ENCODE measurements around the gene ELAVL1. TPM values are rescaled to one million over a fixed set of nuclear protein-coding genes. Genes with fewer than 3 reads are reported as not detected.

Gene ELAVL1
- polyA plus RNA-seq, 4 donors, result 66.7 to 94.5 (median 85.1) TPM

- no peak for DNase-seq (ENCODE audit: low read depth in 4 of 4, low spot score in 3 of 4)
These were observed 18.2 kb downstream of the ELAVL1 start for GRCh38 chr19:7987114-7987768.

DNA sequence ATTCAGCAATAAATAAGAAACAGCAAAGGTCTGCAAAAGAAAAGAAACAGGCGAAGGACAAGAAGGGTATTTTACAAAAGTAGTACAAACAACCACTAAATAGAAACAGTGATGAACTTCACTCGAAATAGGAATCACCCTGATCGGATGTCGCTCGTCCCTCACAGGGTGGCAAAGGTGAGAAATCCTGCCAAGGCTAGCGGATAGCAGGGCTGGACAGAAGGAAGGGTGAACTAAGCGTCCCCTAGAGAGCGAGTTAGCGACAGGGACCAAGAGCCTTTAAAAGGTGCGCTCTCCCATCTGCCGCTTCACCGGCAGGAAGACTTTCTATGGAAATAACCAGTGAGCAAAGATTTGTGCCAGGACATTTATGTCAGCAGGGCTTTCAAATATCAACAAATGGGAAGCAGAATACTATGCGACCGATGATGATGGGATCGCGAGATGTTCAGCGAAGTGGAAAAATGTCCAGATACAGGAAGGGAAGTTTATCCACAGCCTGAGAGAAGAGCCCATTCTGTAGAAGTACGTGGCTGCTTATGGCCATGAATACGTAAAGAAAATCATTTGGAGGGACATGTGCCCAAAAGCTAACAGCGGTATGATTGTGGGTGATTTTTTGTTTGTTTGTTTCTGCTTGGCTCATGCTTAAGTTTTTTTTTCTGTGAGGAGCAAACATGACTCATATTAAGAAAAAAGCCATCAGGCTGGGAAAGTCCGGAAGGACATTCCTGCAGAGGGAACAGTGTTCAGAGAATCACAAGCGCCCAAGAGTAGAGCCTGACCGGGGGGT is 18.9 kb downstream of the ELAVL1 start:
- no peak for DNase-seq (ENCODE audit: low read depth in 4 of 4, low spot score in 3 of 4)

- DNase-seq (ENCODE audit: low read depth in 4 of 4, low spot score in 3 of 4), result no peak
These were observed 19.9 kb downstream of the ELAVL1 start for GRCh38 chr19:7985481-7985911.

- DNase-seq (ENCODE audit: low read depth in 4 of 4, low spot score in 3 of 4), result no peak
These were observed 21.2 kb downstream of the ELAVL1 start for GRCh38 chr19:7983995-7984837.

DNA sequence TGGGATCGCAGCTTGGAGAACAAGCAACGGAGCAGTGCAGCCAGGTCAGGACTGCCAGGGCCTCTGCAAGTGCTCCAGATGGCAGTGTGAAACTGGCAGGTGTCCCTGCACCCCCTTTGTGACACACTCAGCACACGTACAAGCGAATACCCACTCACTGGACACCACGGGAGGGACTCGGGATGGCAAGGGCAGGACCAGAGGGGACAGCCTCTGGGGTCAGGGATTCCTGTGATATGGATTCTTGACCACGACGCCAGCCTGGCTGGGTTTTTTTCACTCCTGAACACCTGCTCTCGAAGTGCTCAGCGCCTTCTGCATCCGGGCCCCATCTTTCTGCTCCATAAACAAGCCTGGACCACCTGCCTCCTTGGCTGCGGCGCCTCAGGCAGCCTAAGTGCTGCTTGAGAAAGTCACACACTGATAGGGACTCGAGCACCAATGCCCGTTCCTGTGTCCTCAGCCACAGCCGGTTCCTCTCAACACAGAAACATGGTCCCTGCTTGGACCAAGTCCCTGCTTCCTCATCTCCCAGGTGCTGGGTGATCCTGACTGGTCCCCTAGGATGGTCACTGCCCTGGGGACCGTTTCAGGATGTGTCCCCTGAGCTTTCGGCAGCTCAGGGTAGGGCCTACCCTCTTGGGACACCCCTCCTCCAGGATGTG is 22.0 kb downstream of the ELAVL1 start:
- DNase-seq (ENCODE audit: low read depth in 4 of 4, low spot score in 3 of 4), result no peak

DNA sequence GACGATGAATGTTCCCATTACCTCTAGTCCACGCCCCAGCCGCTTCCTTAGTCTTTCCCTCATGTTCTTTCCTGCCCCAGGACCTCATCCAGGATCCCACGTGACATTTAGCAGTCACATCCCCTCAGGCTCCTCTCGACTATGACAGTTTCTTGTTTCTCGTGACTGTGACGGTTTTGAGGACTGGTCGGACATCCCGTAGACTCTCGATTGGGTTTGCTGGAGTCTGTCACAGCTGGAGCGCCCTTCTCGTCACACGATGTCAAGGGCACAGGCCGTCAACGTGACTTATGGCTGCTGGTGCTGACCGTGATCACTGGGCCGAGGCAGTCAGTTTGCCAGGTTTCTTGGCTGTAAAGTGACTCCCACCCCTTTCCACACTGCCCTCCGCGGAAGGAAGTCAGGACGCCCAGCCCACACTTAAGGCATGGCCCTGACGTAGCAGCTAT is 22.8 kb downstream of the ELAVL1 start:
- DNase-seq (ENCODE audit: low read depth in 4 of 4, low spot score in 3 of 4), result no peak

DNA sequence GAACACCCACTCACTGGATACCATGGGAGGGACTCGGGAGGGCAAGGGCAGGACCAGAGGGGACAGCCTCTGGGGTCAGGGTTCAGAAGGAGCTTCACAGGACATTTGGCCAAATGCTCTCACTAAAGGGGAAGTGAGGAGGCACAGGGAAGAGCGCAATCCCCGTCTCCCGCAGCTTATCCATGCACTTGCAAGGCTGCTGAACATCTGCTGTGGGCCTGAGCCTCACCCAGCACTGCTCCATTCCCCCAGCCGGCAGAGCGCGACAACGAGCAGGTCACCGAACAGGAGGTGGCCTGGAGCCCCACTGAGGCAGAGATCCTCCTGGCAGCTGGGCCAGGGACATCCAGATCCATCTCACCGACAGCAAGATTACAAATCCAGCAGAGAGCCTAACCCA is 23.3 kb downstream of the ELAVL1 start:
- DNase-seq (ENCODE audit: low read depth in 4 of 4, low spot score in 3 of 4), result no peak

DNA sequence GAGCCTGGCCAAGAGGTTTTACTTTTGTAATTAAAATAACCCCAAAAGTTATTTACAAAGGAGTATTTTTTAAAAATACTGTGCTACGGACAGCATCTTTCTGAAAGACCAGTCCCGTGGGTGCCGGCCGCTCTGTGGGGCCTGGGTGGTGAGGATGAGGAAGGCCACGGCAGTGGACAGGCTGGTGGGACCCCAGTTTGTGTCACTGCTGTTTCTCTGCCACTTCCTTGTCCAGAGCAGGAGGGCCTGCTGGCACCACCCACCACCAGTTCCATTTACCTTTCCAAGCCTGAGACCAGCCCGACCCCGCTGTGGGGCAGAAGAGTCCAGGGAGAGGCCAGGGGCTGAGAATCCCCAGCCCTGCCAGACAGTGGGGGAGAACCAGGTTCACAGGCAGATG is 23.8 kb downstream of the ELAVL1 start:
- DNase-seq (ENCODE audit: low read depth in 4 of 4, low spot score in 3 of 4), result no peak

DNA sequence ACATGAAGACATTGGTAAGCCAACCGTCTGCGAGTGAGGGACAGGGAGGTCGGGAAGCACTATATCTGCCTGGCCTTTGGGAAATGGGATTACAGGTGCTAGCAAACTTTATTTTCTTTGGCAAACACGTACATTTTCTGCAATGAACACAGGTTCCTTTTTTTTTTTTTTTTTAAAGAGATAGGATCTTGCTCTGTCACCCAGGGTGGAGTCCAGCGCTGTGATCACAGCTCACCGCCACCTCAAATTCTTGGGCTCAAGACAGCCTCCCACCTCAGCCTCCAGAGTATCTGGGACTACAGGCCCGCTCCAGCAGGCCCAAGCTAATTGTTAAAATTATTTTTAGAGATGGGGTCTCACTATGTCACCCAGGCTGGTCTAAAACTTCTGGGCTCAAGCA is 24.2 kb downstream of the ELAVL1 start:
- DNase-seq (ENCODE audit: low read depth in 4 of 4, low spot score in 3 of 4), result no peak

- no peak for DNase-seq (ENCODE audit: low read depth in 4 of 4, low spot score in 3 of 4)
These were observed 24.8 kb downstream of the ELAVL1 start for GRCh38 chr19:7980635-7981121.

- no peak for DNase-seq (ENCODE audit: low read depth in 4 of 4, low spot score in 3 of 4)
These were observed 25.3 kb downstream of the ELAVL1 start for GRCh38 chr19:7980168-7980567.

- no peak for DNase-seq (ENCODE audit: low read depth in 4 of 4, low spot score in 3 of 4)
These were observed 25.9 kb downstream of the ELAVL1 start for GRCh38 chr19:7979559-7979958.

DNA sequence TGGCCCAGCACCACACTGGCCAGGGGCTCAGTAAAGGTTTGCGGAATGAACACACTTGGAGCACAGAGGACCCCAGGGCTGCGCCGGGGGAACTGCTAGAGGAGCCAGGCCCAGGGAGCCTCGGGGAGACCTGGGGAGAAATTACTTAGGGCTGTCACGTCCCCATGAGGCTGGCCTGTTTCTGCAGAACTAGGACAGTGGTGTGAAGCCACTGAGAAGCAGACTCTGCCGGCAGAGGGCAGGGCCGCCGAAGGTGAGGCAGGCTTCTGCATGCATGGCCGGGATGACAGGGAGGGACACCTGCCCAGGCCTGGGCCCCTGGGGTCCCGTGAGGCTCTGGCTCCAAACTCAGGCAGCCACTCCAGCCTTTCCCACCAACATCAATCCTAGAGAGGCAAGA is 26.4 kb downstream of the ELAVL1 start:
- DNase-seq (ENCODE audit: low read depth in 4 of 4, low spot score in 3 of 4), result no peak

GRCh38 chr19:7978179-7978825 is 27.1 kb downstream of the ELAVL1 start:
- DNase-seq (ENCODE audit: low read depth in 4 of 4, low spot score in 3 of 4), result no peak

DNA sequence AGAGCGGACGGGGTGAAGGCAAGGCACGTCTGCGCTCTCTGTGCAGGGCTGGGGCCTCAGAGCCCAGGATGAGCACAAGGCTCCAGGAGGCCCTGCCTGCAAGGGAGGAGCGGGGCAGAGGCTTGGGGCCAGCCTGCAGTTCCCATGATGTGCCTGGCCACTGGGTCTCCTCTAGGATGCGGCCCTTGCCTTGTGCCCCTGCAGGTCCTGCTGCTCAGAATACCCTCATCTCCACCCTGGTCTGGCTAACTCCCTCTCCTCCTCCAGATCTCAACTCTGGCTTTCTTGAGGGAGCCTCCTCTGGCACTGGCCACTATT is 27.8 kb downstream of the ELAVL1 start:
- no peak for DNase-seq (ENCODE audit: low read depth in 4 of 4, low spot score in 3 of 4)

GRCh38 chr19:7977021-7977722 is 28.3 kb downstream of the ELAVL1 start:
- no peak for DNase-seq (ENCODE audit: low read depth in 4 of 4, low spot score in 3 of 4)

GRCh38 chr19:7976461-7976860 is 29.0 kb downstream of the ELAVL1 start:
- DNase-seq (ENCODE audit: low read depth in 4 of 4, low spot score in 3 of 4), result no peak

DNA sequence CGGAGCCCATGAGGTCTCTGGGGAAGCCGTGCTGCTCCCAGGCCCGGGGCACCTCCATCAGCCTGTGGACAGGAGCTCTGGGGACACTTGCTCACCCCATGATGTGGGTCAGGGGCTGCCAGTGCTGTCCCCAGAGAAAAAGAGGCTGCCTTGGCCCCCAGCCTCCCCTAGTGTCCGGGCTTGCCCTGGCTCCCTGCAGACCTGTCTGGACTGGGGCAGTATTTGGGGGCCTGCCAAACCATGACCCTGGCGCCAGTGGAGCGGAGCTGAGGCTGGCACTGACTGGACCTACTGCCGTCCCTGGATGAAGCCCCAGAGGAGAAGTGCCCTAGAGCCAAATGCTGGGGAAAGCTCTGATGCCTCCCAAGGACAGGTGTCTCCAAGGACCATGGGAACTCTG is 30.4 kb downstream of the ELAVL1 start:
- DNase-seq (ENCODE audit: low read depth in 4 of 4, low spot score in 3 of 4), result no peak

DNA sequence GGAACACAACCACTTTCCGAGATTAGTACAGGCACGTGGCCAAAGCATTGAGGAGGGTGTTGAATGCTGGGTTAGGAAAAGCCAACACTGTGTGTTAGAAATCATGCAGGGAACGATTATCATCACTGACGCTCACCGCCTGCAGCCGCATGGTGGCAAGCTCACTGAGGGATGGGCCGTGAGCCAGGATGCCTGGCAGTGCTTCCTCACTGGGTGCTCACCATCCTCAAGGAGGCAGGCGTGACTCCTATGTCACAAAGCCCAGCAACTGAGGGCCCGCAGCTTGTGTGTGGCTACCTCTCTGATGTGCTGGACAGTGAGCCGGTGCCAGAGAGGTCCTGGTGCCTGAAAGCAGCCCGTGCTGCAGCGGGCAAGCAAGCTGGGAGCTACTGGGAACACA is 31.6 kb downstream of the ELAVL1 start:
- DNase-seq (ENCODE audit: low read depth in 4 of 4, low spot score in 3 of 4), result no peak

Measured in left renal pelvis (tissue), 4 donors.